Stimulated activated CD8-positive, alpha-beta memory T cell treated with anti-CD3 and anti-CD28 coated beads, Interleukin-4, amount 100 ng/mL, for 4 hours (primary cell): ENCODE data around the gene ATP8B1.
"Not testable (repeated sequence)": the region's sequence is repeated elsewhere in the genome, so short reads cannot be mapped to it uniquely, and the experiment has no call there.

Source experiments
- DNase-seq, 2 donors: peaks; one replicate each; pipeline ENCODE4 v3.0.0-alpha.2; 2020; ENCODE audit warnings: low read depth in 2 of 2, low spot score in 1 of 2

The ATP8B1 gene

DNA sequence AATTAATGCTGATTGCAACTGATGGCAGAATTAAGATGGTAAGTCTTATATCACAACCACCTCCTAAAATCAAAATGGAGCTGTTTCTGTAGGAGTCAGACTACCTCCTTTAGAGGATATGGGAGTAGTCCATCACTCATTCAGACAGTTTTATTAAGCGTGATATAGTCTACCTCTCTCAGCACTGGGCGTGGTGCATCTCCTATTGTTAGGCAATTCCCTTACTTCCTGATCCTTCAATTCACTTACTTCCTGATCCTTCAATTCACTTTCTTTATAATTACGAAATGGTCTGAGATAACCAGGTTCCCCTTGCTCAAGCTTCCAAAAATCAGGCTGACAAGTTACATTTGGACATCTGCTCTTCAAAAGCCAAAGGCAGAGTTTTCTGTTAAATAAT is 31.9 kb downstream of the ATP8B1 start:
- DNase-seq = no peak

DNA sequence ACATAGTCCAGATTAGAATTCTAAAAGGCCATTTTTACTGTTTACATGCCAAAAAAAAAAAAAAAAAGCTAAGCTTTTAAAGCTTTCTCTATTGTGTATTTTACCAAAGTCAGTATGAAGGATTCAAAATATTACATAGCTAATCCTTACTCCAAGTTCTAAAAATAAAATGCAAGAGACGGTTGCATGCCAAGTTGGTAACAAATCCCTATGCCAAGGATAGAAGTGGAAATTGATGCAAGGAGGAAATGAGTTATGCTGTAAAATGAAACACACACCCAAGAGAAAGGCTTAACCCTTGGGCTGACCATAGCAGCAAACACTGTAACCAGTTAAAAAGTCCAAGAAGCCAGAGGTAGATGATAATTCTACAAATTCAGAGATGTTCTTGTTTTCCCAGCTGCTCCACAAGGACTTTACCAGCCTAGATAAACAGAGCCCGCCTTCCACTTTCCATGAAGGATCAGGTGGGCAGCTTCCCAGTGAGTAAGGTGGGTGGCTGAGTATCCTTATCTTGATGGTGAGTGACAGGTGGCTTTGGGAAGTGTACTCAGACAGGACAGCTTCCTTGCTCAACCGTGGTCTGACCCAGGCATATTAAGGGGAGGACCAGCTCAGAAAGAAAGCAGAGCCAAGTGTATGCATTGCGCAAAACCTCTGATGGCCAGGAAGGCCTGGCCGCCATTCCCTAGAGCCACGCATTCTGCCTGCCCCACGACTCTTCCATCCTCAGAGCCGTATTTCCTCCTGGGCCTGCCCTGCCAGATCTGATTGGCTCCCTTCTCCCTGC is 34.4 kb downstream of the ATP8B1 start:
- no peak for DNase-seq

DNA sequence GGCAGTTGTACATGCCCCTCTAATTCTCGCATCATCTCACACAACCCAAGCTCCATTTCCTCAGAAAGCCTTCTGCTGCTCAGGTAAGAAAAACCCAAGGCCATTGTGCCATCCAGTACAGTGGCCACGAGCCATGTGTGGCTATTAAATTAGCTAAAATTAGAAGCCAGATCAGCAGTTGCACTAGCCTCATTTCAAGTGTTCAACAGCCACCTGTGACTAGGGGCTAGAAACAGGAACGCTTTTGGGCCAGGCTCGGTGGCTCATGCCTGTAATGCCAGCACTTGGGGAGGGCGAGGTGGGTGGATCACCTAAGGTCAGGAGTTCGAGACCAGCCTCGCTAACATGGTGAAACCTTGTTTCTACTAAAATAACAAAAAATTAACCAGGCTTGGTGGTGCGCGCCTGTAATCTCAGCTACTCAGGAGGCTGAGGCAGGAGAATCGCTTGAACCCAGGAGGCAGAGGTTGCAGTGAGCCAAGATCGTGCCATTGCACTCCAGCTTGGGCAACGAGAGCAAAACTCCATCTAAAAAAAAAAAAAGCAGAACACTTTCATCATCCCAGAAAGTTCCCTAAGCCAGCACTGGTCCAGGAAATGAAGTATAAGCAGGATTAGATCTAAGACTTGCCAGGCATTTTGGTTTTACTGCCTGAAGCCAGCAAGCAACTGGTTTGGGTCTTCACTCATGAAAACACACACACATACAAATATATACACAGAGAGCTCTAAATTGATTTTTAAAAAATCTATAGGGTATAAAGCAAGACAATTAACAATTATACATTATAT is 35.7 kb downstream of the ATP8B1 start:
- DNase-seq = no peak

DNA sequence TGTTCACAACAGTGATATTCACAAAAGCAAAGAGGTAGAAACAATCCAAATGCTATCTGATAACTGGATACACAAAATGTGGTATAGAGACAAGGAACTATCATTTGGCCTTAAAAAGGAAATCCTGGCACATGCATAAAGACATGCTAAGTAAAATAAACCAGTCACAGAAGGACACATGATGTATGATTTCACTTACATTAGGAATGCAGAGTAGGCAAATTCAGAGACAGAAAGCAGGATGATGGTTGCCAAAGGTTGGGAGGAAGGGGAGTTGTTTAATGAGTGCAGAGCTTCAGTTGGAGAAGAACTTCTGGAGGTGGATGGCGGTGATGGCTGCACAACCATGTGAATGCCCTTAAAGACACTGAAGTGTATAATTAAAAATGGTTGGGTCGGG is 38.1 kb downstream of the ATP8B1 start:
- DNase-seq = no peak

DNA sequence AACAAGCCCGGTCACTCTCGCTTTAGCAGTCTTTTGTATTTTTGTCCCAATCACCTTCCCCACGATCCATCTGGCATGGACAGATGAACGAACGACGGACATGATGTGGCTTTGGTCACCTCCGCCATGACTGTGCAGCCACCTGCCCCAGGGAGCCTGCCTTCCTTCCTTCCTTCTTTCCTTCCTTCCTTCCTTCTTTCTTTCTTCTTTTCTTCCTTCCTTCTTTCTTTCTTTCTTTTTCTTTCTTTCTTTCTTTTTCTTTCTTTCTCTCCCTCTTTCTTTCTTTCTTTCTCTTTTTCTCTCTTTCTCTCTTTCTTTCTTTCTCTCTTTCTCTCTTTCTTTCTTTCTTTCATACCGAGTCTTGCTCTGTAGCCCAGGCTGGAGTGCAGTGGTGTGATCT is 39.0 kb downstream of the ATP8B1 start:
- no peak for DNase-seq

DNA sequence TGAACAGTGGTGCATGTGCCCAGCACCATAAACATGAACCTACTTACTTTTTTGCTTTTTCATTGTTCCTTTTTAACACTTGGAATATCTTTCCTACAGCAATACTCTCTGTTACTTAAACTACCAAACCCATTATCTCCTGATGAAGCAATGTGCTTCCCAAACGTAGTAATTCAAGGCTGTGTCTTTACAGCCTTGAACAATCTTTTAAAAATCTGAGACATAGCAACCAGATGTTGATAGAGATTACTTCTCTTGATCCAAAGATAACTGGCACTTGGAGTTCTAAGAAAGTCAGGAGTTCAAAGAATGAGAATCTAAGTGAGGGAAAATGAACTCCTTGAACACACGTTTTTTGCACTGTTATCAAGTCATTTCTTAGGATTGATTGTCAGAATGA is 40.4 kb downstream of the ATP8B1 start:
- no peak for DNase-seq

DNA sequence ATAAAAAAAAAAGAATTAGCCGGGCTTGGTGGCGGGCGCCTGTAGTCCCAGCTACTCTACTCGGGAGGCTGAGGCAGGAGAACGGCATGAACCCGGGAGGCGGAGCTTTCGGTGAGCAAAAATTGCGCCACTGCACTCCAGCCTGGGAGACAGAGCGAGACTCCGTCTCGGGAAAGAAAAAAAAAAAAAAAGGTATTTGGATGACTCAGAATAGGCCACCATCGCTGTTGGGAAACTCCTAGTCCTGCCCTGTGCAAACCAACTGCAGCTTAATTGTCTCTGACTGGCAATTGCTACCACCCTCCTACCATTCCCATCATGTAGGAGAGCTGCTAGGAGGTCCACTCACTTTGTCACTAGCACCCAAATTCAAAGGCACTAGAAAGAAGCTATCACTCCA is 43.5 kb downstream of the ATP8B1 start:
- DNase-seq = no peak

DNA sequence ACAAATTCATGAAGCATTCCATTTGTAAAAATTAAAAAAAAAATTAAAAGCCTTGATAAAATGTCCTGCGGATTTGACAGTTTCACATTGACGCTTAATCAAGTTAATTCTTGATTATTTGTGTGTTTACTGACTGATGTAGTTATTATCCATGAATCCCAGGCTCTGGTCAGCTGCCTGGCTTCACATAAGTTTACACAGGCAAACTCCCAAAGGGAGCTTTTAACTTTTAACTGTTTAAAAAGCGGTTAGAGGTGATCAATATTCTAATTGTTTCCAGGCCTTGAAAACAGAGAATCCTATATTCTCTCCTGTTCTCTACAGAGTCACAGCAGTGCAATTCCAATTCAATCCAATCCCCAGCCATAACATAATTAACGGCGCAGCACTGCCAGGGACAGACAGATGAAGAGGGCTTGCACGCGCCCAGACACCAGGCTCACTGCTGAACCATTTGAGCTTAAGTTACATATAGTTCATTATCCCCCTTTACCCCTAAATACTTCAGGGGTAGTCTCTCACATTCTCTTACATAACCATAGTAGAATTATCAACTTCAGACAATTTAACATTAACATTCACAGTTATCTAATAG is 47.5 kb downstream of the ATP8B1 start:
- DNase-seq = no peak

DNA sequence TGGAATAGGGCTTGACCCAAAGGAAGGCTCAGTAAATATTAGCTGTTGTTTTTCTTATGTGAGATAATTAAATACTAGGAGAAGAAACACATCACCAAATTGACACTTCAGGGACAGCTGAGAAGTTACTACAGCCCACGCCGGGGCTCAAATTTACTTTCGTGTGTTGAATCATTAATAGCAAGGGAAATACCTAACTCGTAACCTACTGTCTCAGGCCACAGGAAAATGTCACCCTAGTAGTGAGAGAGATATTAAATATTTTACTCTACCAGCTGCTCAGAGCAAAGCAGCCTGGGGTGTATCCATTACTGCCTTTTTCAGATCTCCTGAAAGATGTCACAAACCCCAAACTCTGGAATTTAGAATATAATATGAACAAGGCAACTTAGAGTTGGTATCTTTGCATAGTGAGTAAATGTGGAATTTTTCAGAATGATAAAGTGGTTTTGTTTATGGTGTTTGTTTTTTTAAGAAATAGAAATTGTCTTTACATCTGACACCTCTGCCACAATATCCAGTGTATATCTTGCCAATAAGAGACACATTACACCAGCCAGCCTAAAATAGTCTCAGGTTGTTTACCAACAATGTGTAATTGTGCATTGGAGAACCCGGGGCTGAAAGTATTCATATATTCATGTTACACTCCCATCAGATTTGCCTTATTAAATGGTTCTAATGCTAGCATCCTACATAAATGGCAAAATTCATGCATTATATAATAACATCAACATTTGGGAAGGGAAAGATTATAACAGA is 48.4 kb downstream of the ATP8B1 start:
- DNase-seq = no peak

DNA sequence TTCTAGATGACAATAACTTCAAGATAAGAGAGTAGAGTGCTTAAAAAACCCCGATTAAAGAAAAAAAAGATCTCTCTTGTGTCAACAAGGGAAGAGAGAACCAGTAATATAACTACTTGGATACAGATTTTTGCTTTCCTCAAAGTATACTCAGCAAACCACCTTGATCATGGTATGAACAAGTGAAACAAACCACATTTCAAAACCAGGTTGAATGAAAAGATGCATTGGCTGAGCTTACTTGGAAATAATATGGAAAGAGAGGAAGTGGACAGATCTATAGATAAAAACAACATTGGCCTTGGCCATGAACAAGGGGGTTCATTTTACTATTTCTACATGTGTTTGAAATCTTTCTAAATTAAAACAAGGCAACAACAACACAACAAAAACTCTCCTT is 50.1 kb downstream of the ATP8B1 start:
- no peak for DNase-seq

DNA sequence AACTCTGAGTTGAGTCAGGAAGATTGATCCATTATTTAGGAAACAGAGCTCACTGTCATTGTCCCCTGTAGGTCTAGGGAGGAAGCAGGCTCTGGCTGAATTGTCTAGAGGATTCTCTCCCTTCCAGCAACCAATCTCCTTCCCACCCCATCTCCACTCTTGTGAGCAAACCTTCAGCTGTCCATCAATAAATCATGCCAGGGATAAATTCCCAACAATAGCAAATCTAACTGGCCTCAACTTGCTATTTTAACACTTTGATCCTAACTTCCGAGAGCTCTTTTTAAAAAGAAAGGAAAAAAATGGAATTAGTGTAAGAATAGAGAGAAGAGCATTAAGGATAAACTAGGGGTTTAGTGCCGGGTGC is 53.5 kb downstream of the ATP8B1 start:
- no peak for DNase-seq

DNA sequence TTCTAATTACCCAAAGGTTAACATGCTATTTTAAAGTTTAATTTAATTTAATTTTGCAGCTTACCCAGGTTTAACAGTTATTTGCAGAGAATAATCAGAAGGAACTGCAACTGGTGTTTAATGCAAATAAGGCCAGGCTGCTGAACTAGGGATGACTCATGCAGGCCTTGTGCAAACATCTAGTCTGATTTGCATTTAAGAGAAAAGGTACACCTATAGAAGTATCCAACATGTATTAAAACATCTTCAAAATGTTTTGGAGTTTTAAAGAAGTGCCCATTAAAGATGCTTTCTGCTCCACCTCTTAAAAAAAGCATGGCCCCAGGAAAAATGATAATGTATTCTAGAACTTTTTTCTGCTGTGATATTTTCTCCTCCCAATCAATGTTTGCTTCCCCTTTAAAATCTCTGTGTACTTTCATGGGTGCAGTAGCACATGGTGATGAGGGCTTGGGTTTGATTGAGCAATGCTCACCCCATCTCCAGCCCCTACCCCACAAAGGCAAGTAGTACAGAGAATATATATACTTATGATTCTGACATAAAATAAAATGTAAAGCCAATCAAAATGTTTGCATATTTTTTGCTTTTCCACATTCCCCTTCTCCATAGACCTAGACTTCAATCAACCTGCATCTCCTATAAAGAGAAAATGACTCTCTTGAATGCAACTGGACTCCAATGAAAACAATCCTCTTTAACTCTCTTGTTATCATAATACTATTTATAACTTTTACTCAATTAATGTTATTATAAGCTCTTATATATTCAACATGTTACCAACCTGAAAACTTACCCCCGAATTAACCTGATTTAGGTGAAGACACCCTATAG is 54.1 kb downstream of the ATP8B1 start:
- DNase-seq = no peak

DNA sequence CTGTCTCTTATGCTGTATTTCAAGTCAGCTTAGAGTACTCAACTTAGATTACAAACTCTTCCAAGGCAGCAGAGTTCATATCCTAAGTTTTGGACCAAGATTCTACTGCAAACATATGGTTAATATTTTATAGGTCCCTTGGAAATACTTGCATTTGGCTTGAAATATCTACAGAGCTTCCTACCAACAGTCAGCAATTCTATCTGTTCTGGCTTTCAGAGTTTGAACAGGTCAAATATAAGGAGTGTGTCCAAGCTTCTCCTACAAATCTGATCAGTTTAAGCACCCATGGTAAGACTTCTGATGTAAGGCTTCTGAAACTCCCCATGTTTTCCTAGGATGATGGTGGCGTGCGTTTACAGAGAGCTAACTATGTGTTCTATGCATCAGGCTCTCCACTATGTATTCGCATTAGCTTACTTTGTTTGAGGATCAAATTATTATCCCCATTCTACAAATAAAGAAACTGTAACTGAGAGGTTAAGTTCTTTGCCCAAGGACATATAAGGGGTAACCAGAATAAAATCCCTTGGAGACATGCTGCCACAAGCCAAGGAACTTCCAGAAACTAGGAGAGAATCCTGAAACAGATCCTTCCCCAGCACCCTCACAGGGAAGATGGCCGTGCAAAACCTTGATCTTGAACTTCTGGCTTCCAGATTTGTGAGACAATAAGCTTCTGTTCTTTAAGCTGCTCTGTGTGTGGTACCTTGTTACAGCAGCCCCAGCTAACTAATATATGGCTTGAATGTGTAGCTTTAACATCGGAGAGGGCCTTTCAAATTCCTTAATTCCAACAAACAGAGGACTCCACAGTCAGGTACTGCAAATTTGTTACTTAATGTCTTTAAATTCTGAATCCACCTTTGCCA is 55.1 kb downstream of the ATP8B1 start:
- no peak for DNase-seq

DNA sequence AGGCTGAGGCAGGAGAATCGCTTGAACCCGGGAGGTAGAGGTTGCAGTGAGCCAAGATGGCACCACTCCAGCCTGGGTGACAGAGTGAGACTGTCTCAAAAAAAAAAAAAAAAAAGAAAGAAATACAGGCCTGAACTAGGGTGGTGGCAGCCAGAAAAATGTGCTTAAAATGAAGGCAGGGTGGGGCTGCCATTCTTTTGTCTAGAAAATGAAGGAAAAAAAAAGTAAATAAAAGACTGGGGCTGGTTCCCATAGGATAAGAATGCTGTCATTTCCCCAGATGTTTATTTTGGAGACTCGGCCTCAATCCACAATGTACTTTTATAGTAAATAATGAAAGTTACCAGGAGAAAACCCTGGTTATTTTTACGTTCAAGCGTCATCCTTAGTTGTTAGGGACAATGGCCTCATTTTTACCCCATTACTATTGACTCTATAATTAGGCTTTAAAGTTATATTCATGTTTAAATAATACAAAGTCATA is 58.9 kb downstream of the ATP8B1 start:
- DNase-seq = no peak

DNA sequence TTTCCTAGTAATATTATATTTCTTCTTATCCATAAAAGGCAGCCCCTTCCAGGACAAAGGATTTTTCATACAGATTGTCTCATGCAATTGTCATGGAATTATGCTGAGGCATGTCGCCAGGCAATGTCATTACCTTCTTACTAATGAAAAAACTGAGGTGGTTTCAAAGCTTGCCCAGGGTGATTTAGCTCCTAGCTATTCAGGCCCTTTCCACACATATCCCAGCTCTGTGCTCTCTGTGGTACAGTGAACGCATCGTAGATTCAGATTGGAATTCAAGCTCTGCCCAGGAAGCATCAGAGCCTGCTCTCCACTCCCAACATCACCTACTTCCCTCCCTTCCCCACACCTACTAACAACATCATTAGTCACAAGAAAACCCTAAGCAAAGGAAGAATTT is 60.1 kb downstream of the ATP8B1 start:
- DNase-seq = no peak

DNA sequence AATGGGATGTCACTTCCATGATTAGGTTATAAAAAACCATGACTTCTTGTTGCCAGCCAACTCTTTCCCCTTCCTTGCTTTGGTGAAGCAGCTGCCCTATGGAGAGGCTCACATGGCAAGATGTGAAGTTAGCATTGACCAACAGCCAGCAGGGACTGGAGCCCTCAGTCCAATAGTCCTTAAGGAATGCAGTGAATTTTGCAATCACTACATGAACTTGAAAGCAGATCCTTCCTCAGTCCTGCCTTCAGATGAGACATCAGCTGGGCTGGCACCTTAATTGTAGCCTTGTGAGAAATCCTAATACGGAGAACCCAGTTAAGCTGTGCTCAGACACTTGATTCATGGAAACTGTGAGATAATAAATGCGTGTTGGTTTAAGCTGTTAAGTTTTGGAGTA is 61.8 kb downstream of the ATP8B1 start:
- no peak for DNase-seq

DNA sequence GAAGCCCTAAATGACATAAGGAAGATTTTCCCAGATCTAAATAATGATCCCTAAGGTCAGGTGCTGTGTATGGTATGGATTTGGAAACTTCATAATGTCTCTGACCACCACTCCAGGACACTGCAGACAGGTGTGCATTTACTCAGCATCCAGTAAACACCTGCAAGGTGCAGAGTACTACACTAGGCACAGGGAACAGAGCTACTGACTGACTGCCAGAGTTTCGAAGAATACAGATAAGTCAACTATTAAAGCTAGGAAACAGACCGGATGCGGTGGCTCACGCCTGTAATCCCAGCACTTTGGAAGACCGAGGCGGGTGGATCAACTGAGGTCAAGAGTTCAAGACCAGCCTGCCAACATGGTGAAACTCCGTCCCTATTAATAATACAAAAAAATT is 65.0 kb downstream of the ATP8B1 start:
- no peak for DNase-seq

DNA sequence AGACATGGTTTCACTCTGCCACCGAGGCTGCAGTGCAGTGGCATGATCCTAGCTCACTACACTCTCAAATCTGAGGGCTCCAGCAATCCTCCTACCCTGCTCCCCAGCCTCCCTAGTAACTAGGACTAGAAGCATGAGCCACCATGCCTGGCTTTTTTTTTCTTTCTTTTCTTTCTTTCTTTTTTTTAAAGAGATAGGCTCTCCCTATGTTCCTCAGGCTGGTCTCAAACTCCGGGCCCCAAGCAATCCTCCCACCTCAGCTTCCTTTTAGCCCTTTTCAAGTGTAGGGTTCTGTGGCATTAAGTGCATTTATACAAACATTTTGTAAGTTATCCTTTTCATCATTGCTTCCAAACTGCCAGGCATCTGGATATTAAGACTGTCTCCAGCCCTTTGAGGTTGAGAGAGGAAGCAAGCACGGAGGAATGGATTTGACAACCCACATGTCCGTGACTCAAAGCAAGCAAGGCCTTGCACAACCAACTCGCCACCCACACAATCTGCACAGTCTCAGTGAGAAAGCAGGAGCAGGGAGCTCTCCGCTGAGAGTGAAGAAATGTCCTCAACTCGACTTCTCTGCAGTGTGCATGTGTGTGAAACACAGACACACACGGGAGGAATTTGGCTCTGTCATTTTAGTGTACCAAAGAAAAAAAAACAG is 65.6 kb downstream of the ATP8B1 start:
- no peak for DNase-seq

DNA sequence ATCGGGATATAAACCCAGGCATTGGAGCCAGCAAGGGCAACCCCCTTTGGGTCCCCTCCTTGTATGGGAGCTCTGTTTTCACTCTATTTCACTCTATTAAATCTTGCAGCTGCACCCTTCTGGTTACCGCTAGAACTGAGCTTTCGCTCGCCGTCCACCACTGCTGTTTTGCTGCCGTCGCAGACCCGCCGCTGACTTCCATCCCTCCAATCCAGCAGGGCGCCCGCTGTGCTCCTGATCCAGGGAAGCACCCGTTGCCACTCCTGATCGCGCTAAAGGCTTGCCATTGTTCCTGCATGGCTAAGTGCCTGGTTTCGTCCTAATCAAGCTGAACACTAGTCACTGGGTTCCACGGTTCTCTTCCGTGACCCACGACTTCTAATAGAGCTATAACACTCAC is 68.1 kb downstream of the ATP8B1 start:
- DNase-seq = not testable (repeated sequence)
